IPS DF 6.9 (cell line): ENCODE data around the gene KIRREL3.

Experiments
- DNase-seq: peaks from one replicate; pipeline ENCODE4 v3.0.0-alpha.2; 2013; ENCODE audit warnings: low read depth, low spot score
- H3K27ac ChIP-seq: one replicate; pipeline ENCODE4 v1.5.1; 2013; ENCODE audit warnings: low read length, control low read depth
- H3K27me3 ChIP-seq: 2 replicates; pipeline ENCODE4 v1.6.1; 2013; ENCODE audit warnings: mild to moderate bottlenecking, low read length; ENCODE audit not compliant: control insufficient read depth, insufficient read depth
- H3K36me3 ChIP-seq: 2 replicates; pipeline ENCODE4 v1.6.1; 2013; ENCODE audit warnings: low read length; ENCODE audit not compliant: control insufficient read depth, insufficient read depth
- H3K4me1 ChIP-seq: 2 replicates; pipeline ENCODE4 v1.6.1; 2013; ENCODE audit warnings: low read length; ENCODE audit not compliant: control insufficient read depth, insufficient read depth
- H3K4me3 ChIP-seq: 2 replicates; pipeline ENCODE4 v1.5.1; 2013; ENCODE audit warnings: mild to moderate bottlenecking, low read length
- H3K9me3 ChIP-seq: 2 replicates; pipeline ENCODE4 v1.6.1; 2013; ENCODE audit warnings: low read length, inconsistent platforms; ENCODE audit not compliant: control insufficient read depth, insufficient read depth
- WGBS: extraction: QIAGEN DNeasy Blood & Tissue Kit; methylation state at CpG from one replicate; pipeline ENCODE4 v1.1.7; 2013; ENCODE audit warnings: mixed read lengths, missing lambda C conversion rate; ENCODE audit not compliant: insufficient read length, insufficient coverage; 5-methylcytosine and 5-hydroxymethylcytosine counted together

Gene KIRREL3

DNA sequence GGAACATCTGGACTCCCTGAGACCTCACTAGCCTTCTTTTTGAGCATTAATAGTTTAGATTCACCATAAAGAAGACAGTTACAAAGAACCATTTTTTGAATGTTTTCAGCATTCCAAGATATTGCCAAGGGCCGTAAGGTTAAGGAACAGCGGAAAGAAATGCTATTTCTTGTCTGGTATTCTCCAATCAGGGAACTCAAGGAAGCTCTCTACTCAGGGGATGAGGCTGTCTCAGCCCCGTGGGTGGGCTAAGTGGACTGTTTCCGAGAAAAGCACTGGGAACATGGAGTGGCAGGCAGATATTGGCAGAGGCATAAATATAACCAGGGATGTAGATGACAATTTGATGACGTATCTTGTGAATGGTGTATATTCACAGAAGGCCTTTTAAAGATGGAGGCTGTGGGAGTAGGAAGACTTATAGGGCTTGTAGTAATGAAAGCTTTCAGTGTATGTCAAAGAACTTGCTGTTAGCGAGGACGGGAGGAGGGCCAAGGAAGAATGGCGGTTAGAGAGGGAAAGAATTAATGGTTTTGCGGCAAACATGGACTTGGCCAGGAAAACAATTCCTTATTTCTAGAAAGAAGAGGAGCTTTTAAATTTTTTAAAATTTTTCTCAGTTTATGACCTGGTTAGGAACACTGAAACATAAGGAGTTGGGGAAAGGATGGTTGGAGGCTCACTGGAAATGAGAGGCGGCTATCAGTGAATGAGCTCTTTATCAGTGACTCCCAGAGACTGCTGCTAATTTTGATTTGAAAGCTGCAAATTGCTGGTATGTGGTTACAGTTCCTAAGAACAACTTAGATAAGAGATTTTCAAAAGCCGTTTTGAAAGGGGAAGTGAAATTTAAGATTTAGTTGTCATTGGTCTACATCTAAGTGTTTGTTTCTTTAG lies 580.5 kb downstream of the KIRREL3 start:
- Histone ChIP-seq H3K9me3 (no peaks in the 10 kb centered on the region), H3K36me3 (no peaks in the 10 kb centered on the region), H3K4me3 (no peak overlapping the region), H3K4me1 (no peaks in the 10 kb centered on the region; the same call in 1 of the 2 replicates), H3K27ac (no peak overlapping the region), H3K27me3 (no peaks in the 10 kb centered on the region)
- DNase-seq: no peak
- WGBS: no CpG with 5 or more reads among the region's 11 CpGs

GRCh38 chr11:126418887-126419286 lies 581.7 kb downstream of the KIRREL3 start:
- H3K36me3 ChIP-seq: no peaks in the 10 kb centered on the region
- H3K4me1 ChIP-seq: no peaks in the 10 kb centered on the region; the same call in 1 of the 2 replicates
- DNase-seq: no peak
- no CpG with 5 or more reads among the region's 1 CpG for WGBS
- H3K27ac ChIP-seq: no peak overlapping the region
- H3K4me3 ChIP-seq: no peak overlapping the region
- no peaks in the 10 kb centered on the region for H3K27me3 ChIP-seq
- no peaks in the 10 kb centered on the region for H3K9me3 ChIP-seq

DNA sequence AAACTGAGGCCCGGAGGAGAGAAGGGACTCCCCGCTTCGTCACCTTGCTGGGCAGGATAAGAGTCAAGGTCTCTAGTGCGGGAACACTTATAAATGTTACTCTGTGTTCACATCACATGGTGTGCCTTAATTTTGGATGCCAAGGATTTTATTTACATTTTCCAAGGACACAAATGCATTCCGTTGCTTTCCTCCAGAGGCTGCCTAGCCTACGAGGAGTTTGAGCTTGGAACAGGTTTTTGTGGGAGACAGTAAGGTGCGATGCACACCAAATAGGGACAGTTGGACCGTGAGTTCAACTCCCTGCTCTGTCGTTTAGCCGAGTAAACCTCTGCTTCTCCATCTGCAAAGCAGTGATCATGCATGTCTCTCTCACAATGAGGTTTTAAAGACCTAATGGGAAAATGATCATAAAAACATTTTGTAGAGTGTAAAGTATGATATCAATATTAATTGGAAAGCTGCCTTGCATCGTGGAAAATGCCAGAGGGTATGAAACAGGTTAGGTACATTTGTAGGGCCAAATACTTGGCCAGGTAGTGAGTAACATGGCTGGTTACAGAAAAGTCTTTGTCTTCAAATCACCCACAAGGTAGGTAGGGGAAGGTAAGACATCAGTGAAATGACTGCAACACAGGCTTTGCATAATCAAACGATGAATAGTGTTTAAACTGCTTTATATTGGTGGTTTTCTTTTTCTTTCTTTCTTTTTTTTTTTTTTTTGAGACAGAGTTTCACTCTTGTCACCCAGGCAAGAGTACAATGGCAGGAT lies 583.3 kb downstream of the KIRREL3 start:
- Histone ChIP-seq H3K4me3 (no peak overlapping the region; the same call in 1 of the 2 replicates), H3K36me3 (no peaks in the 10 kb centered on the region), H3K27ac (no peak overlapping the region), H3K4me1 (no peaks in the 10 kb centered on the region; the same call in 1 of the 2 replicates), H3K27me3 (no peaks in the 10 kb centered on the region), H3K9me3 (no peaks in the 10 kb centered on the region)
- no CpG with 5 or more reads among the region's 12 CpGs for WGBS
- no peak for DNase-seq

- Histone ChIP-seq H3K4me1 (no peaks in the 10 kb centered on the region; the same call in 1 of the 2 replicates), H3K27ac (no peak overlapping the region), H3K4me3 (peak overlapping the region; percentile 30; the same call in 1 of the 2 replicates), H3K36me3 (no peaks in the 10 kb centered on the region), H3K9me3 (no peaks in the 10 kb centered on the region), H3K27me3 (no peaks in the 10 kb centered on the region)
- WGBS: no CpG with 5 or more reads among the region's 52 CpGs
- no peak for DNase-seq
Measured at GRCh38 chr11:126416542-126417090, 584.0 kb downstream of the KIRREL3 start.

GRCh38 chr11:126415669-126416420 lies 584.7 kb downstream of the KIRREL3 start:
- Histone ChIP-seq H3K9me3 (no peaks in the 10 kb centered on the region), H3K27ac (no peak overlapping the region), H3K36me3 (no peaks in the 10 kb centered on the region), H3K4me1 (no peaks in the 10 kb centered on the region; the same call in 1 of the 2 replicates), H3K27me3 (no peaks in the 10 kb centered on the region), H3K4me3 (no peak overlapping the region)
- DNase-seq: no peak
- no CpG with 5 or more reads among the region's 19 CpGs for WGBS

DNA sequence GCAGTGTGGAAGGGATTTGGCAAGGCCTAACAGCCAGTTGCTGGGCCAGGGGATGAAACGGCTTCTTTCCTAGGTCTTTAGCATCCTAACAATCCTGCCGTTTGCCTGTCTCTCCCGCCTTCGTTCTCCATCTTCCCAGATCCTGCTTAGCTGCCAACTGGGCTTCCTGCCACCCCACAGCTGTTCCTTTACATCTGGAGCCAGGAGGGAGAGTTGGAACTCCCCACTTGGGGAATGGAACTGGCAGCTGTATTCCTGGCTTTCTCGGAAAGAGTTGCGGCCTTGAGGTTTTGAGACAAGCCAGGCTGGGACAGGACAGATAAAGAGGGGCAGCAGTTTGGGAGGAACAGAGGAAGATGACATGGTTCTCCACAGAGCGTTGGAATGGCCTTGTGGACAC lies 585.4 kb downstream of the KIRREL3 start:
- H3K4me1 ChIP-seq: no peaks in the 10 kb centered on the region; the same call in 1 of the 2 replicates
- H3K27me3 ChIP-seq: no peaks in the 10 kb centered on the region
- no peak overlapping the region for H3K4me3 ChIP-seq
- no CpG with 5 or more reads among the region's 7 CpGs for WGBS
- H3K36me3 ChIP-seq: no peaks in the 10 kb centered on the region
- no peaks in the 10 kb centered on the region for H3K9me3 ChIP-seq
- no peak overlapping the region for H3K27ac ChIP-seq
- DNase-seq: no peak

DNA sequence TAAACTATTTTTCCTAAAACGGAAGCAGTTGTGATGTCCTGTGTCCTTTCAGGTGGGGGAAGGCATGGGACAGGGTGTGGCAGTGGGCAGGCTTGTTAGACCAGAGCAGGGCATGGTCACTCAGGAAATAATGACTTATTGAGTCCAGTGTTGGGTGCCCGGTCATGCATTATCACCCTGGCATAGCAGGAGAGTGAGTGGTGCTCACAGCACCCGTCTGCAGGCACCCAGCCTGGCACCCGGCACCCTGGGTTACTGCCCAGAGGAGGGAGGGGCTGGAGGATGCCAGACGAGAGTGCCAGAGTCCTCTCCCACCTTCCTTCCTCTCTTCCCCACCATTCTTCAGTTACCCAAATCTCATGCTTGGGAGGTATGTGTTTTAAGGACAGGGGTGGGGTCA lies 586.0 kb downstream of the KIRREL3 start:
- H3K4me1 ChIP-seq: no peaks in the 10 kb centered on the region; the same call in 1 of the 2 replicates
- no peaks in the 10 kb centered on the region for H3K9me3 ChIP-seq
- H3K36me3 ChIP-seq: no peaks in the 10 kb centered on the region
- no peak overlapping the region for H3K27ac ChIP-seq
- WGBS: no CpG with 5 or more reads among the region's 5 CpGs
- no peak for DNase-seq
- no peaks in the 10 kb centered on the region for H3K27me3 ChIP-seq
- no peak overlapping the region for H3K4me3 ChIP-seq

- Histone ChIP-seq H3K27me3 (no peaks in the 10 kb centered on the region), H3K27ac (no peak overlapping the region), H3K9me3 (no peaks in the 10 kb centered on the region), H3K4me3 (no peak overlapping the region), H3K4me1 (no peaks in the 10 kb centered on the region; the same call in 1 of the 2 replicates), H3K36me3 (no peaks in the 10 kb centered on the region)
- DNase-seq: no peak
- no CpG with 5 or more reads among the region's 9 CpGs for WGBS
Measured at GRCh38 chr11:126413843-126414405, 586.6 kb downstream of the KIRREL3 start.

GRCh38 chr11:126413426-126413825 lies 587.1 kb downstream of the KIRREL3 start:
- no peaks in the 10 kb centered on the region; the same call in 1 of the 2 replicates for H3K4me1 ChIP-seq
- no peaks in the 10 kb centered on the region for H3K27me3 ChIP-seq
- H3K36me3 ChIP-seq: no peaks in the 10 kb centered on the region
- no peak for DNase-seq
- no peak overlapping the region for H3K27ac ChIP-seq
- H3K9me3 ChIP-seq: no peaks in the 10 kb centered on the region
- WGBS: no CpG with 5 or more reads among the region's 11 CpGs
- H3K4me3 ChIP-seq: no peak overlapping the region
